ENCODE results near the gene SLC7A6.

GRCh38 chr16:68242085-68242484 is 22.2 kb upstream of the SLC7A6 start:
- no peak for TF ChIP-seq CTCF (conservative IDR thresholded peaks at IDR 0.05 in 1 of 2, IDR thresholded peaks at IDR 0.05 in 1 of 2; ENCODE audit: extremely low read depth in 1 of 2, insufficient read depth in 1 of 2, low read depth in 1 of 2, low read length in 2 of 2)
- no peak for TF ChIP-seq EZH2 (IDR thresholded peaks at IDR 0.05; ENCODE audit: borderline replicate concordance, low read length)
